Cerebellar cortex (tissue), 1 donor: ENCODE measurements around the gene GRK5.
A peak's percentile ranks its signal among the peaks of the same experiment; 100 is the strongest.
"Not testable (repeated sequence)": the region's sequence is repeated elsewhere in the genome, so short reads cannot be mapped to it uniquely, and the experiment has no call there.

Experiments used
- DNase-seq: peaks from one replicate; pipeline ENCODE4 v3.0.0-alpha.2; 2015; ENCODE audit warnings: low spot score

The GRK5 gene

DNA sequence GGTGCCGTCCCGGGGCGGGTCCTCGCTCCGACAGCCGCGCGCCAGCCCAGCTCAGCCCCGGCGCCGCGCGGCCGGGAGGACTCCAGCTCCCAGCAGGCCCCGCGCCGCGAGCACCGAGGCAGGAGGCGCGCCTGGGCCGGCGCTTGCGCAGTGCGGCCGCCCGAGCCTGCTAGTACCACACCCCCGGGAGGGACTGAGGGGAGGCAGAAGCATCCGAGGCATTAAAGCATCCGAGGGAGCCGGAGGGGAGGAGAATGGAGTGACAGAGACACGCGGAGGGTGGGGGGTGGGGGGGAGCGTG, at the start of gene GRK5:
Gene GRK5, plus strand, starts transcription at position 206 of the 301 bp plus-strand sequence. CDS start 347 bp downstream, outside the sequence.
- DNase-seq, result peak; percentile 91

DNA sequence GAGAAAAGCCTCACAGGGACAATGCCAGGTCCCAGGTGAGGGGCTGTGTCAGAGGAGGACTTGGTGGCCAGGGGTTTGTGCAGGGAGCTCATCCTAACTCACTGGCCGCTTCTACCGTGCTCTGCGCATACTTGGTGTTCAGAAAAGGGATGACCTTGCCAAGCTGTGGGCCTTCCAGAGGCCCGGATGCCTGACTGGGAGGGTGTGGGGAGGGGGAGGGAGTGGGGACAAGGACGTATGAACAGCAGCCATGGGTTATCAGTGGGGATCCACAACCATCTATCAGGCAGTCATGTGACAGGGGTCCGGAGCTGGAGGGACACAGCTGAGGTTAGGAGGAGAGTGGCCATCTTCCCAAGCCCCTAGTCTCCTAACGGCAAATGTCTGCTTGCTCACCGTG, 48.0 kb upstream of the GRK5 start:
- no peak for DNase-seq

DNA sequence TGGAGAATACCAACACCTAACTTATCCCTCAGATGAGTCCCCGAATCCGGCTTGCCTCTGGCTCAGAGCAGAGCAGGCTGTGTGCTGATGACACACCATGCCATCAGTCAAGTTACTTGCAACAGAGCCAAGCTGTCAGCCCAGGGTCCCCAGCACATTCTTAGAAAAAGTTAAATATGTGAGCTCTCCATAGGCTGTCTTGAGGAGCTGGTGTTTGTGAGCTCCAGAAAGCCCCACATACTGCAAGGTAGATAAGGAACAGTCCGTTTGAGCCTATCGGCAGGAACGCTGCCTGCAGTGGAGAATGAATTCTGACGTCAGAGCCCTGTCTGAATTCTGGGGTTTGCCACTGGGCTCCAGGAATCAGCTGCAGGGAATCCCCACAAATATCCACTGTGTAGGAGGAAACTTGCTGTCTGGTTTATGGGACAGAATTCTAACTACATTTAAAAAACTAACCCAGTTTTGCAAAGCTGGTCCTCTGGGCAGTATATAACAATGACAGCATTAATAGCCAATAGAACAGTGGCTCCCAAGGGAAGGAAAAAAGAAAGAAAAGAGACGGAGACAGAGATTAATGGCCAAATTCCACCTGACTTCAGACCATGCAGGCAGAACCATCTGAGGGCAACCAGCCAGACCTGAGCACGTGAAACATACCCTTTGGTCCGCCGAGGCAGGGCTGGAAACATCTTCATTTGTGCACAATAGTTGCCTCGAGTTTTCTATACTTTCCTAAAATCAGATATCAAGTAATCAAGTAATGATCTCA, 45.5 kb upstream of the GRK5 start:
- DNase-seq, result no peak

DNA sequence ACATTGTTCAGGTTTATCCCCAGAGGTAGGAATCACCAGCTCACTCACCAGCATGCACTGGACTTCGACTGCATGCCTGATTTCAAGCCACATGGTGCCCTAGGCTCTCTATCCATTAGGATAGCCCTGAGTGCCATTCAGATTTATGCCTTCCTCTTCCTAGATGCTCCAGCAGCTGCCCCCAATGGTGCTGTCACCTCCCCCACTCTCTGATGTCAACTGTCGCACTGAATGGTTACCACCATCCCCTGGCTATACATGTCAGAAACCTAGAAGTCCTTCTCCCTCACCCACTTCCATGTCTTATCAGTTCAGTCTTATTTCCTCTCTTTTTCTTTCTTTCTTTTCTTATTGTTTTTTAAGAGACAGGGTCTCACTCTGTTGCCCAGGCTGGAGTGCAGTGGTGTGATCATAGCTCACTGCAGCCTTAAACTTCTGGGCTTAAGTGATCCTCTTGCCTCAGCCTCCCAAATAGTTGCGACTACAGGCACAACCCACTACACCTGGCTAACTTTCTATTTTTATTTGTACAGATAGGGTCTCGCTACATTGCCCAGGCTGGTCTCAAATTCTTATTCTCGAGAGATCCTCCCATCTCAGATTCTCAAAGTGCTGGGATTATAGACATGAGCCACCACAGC, 44.8 kb upstream of the GRK5 start:
- DNase-seq, result no peak

DNA sequence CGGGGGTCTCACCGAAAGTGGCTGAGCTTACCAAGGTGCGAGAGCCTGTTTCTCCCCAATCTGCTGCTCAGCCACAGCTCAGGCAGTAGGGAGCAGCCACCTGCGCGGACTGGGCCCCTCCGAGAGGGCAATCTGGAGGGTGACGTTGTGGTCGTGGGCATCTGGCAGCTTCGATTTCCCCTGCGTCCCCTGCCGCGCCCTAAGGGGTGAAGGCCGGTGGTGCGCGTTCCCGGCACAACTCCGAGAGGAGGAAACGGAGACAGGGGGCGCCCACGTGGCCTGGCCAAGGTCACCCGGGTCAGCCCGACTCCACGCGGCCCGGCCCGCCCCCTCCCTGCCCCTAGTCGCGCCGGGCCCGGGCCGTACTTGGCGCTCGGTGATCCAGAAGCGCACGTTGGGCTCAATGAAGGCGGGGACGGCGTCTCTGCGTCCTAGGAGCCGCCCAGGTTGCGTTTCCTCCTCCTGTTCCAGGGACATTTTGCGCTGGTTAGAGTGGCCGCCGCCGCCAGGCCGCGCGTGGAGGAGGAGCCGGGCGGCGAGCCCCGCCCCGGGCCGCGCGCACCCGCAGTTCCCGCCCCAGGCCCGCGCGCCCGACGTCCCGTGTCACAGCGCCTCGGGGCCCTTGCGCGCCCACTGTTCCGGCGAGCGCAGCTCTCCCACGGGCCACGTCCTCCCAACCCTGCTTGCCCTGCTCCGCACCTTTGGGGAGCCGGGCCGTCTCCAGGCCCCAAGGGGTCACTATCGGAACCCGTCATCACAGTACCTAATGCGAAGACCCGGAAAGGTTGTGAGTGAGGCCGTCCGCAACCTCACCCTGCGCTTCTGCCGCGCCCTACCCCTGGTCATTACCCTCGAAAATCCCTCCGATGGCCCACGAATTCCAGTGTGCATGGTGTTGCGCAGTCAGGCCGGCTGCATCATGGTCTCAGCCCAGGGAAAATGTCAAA, 41.9 kb upstream of the GRK5 start, which contains the start of gene SFXN4:
Gene SFXN4, minus strand, starts transcription at position 544 of the 947 bp plus-strand sequence. Its CDS starts 67 bp downstream, at position 477.
- peak; percentile 71 for DNase-seq

DNA sequence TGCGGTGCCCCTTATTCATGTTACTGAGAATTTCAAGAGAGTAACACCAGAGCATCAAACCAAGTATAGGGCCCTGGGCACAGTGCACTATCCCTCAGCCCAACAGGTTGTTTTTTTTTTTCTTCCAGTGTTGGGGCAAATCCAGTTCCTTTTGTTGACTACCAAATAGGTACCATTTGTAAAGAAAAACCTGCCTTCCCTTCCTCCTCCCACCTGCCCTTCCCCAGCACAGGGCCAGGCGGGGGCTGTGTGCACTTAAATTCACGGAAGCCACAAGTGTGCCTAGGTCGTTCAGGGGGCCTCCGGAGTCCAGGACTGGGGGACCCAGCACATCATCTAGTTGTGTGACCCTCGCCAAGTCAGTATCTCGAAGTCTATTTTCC, 41.3 kb upstream of the GRK5 start:
- DNase-seq, result no peak

DNA sequence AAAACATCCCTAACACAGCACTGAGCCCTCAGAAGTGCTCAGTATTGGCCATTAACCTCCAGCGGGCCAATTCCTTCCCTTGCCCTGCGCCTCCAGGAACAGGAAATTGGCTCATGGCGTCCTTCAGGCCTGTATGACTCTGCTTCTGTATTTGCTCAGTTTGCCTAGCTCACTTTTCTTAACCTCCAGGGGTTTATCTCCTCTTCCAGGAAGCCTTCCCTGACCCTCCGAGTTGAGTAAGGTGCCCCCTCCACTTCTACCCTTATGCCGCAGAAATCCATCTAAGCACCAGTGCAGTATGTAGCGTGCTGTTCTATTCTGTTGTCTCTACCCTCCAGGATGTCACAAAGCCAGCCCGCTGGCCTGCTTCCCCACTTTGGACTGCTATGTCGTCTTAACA, 40.8 kb upstream of the GRK5 start:
- DNase-seq, result peak; percentile 16

DNA sequence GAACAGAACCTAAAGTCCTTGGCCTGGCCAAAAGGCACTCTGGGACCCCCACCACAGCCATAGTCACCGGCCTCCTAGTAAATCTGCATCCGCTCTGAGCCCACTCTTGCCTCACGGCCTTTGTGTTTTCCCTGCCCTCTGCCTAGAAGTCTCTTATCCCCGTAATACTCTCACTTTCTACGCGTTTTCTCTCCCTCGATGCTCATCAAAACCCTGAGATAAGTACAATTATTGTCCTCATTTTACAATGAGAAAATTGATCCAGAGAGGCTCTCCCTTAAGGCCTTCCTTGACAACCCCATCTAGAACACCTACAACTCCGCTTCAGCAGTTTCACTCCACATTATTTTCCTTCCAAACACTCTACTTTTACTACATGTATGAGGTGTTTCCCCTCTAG, 40.3 kb upstream of the GRK5 start:
- no peak for DNase-seq

DNA sequence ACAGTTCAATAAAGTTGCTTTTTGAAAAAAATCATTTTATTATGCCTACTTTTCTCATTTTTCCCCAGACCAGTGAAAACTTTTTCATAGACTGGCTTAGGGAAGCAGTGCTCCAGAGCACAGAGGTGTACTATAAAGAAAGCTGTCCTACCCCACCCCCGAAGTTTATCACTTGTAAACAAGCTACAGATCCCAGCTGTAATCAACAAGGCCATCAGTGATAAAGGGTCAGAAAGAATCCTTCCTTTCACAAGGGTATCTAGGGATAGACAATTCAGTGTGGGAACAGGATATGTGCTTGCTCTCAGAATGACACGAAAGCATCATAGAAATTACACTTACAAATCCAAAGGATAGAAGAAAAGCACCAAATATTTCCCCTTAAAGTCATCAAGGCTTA, 33.3 kb upstream of the GRK5 start:
- DNase-seq, result no peak

DNA sequence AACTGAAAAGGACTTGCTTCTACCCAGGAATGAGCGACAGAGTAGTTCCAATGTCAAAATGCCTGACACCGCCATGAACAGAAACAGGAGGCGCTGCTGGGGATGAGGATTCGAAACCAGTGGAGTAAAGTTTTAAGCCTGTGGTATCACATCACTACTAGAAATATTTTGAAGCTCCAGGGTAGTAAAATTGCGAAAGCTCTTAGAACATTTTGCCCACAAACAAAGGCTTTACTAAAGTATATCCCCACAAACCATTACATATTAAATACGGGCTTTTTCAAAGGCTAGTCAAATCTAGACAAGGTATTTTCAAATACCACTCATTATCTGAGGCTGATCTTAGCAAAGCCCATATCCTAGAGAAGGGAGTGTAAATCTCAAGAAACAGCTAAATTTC, 31.2 kb upstream of the GRK5 start:
- no peak for DNase-seq

DNA sequence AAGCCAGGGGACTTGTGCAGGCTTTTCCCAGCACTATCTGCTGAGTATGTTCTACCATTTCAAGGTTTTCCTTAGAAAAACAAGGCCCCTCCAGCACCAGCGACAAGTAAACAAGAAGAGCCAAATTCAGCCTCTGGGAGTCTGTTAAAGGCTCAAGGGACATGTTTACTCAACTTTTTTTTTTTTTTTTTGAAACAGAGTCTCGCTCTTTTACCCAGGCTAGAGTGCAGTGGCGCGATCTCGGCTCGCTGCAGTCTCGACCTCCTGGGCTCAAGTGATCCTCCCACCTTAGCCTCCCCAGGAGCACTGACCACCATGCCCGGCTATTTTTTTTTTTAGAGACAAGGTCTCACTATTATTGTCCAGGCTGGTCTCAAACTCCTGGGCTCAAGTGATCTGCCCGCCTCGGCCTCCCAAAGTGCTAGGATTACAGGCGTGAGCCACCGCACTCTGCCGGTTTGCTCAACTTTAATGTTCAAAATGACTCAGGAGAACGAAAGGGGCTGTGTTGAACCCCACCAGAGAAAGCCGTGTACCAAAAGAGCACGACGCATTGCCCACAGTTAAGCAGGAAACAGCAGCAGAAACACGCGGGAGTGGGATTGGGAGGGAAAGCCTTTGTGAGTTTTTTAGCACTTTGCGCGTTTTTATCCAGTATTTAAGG, 29.5 kb upstream of the GRK5 start:
- no peak for DNase-seq

DNA sequence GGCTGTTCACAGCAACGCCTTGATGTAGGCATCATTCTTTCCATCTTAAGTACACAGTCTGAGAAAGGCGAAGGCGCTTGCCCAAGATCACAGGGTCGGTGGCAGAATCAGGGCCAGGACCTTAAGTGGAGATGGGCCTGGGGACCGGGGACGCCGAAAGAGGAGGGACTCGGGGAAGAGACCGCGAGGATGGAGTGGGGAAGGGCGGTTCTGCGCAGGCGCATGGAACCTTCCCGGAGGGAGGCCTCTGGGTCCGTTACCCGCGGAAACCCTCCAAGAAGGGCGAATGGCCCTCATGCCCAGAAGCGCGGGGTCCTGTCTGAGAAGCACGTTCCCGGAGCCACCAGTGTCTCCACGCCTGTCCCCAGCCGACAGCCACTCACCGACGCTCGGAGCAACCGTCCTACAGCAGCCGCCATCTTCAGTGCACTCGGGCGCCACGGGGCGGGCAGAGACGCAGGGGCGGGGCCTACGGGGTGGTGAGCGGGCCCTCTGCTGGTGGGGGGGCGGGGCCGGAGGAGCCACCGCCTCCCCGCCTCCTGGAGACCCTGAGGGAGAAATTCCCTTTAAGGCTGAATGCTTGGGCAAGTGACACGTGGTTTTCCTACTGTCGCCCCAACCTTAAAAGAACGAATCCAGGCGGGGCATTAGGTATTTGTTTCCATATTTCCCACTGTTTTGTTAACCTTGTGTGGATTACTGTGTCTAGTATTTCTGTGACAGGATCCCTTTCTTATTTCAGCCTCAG, 28.8 kb upstream of the GRK5 start, which contains the start of gene PRDX3:
Gene PRDX3, minus strand, starts transcription at position 441 of the 748 bp plus-strand sequence. Its CDS starts 22 bp downstream, at position 419.
- peak; percentile 93 for DNase-seq

DNA sequence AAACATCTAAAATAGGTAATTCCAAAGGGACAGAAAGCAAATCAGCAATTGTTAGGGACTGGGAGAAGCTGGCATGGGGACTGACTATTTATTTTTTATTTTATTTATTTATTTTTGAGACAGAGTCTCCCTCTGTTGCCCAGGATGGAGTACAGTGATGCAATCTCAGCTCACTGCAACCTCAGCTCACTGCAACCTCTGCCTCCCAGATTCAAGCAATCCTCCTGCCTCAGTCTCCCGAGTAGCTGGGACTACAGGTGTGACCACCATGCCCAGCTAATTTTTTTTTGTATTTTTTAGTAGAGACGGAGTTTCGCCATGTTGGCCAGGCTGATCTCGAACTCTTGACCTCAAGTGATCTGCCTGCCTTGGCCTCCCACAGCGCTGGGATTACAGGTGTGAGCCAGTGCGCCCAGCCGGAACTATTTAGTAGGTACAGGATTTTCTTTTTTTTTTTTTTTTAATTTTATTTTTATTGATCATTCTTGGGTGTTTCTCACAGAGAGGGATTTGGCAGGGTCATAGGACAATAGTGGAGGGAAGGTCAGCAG, 26.4 kb upstream of the GRK5 start:
- not testable (repeated sequence) for DNase-seq

DNA sequence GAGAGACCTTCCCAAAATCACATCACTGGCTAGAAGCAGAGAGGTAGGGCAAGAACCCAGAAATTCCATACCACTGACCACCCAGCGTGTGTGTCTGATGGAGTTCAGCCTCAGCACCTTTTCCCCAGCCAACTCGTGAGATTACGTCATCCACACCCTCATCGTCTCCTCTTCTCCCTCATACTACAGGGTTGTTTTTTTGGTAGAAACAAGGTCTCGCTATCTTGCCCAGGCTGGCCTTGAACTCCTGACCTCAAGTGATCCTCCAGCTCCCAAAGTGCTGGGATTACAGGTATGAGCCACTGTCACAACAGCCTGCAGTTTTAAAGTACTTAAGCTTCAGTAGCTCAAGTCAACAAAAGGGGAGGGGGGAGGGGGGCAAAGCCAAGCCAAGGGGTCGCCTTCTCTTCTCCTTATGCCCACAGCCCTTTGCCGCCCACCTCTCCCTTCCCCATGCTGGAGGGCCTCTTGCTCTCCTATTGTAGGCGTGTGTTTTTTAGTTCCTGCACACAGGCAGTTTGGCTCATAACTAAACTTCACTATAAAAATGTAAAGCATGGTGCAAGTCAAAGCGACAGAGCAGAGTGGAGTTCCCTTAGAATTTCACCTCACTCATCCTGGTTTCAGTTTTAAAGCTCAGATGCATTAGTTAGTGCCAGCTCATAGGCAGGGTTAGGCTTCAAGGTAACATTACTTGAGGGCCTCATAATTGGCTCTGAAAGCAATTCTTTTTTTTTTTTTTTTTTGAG, 23.5 kb upstream of the GRK5 start:
- DNase-seq, result no peak

DNA sequence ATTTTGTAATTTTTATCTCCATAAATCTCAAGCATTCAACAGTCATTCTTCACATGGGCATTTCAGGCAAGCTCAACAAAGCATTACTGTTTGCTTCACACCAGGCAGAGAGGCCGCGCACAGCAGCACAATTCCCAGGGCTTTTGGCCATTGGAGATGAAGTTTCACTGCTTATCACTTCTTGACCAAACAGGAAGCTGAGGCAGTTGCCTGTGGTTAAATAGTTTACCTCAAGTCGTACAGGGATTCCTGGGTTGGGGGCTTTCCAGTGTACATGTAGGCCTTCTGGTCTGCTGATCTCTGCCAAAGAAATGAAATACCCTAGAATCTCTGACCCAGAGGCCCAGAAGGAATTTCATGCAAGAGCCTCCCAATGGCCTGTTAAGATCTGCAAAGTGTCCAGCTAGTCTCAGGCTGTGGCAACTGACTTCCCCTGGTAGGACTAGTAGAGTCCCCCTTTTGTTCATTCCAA, 17.5 kb upstream of the GRK5 start:
- no peak for DNase-seq

DNA sequence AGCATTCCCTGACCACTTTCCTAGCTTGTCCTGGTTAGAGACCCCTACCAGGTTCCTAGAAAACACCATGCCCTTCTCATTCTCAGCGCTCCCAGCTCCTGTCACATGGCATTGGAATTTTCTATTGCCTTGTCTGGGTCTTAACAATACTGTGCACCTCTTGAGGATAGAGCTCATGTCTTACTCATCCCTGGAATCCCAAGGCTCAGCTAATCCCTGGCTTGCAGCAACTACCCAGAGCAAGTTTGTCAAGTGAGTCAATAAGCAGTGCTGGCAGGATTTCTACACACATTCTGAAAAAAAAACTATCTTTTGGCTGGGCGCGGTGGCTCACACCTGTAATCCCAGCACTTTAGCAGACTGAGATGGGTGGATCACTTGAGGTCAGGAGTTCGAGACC, 17.0 kb upstream of the GRK5 start:
- no peak for DNase-seq

DNA sequence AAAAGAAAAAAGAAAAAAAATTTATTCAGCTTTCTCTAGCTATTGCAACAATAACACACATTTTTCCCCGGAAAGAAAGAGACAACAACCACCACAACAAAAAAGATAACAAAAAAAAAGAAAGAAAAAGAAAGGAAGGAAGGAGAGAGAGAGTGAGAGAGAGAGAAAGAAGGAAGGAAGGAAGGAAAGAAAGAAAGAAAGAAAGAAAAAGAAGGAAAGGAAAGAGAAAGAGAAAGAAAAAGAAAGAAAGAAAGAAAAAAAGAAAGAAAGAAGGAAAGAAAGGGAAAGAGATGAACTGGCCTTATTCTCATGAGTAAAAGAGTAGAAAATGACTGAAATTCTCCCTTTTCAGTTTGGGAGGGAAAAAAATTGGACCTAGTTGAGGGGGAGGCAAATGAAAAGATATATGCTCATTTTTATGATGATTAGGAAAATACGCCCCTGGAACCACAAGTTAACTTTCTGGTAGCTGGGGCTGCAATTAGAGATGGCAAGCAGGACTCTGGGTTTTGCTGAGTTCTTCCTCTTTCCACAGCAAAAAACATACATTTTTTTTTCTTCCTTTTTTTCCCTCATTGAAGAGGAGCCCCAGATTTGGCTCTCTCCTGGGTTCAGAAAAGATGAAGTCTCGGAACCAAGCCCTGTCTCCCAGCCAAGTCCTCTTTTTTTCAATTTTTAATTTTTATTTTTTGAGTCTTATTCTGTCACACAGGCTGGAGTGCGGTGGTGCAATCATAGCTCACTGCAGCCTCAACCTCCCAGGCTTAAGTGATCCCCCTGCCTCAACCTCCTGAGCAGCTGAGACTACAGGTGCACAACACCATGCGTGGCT, 16.2 kb upstream of the GRK5 start:
- no peak for DNase-seq

DNA sequence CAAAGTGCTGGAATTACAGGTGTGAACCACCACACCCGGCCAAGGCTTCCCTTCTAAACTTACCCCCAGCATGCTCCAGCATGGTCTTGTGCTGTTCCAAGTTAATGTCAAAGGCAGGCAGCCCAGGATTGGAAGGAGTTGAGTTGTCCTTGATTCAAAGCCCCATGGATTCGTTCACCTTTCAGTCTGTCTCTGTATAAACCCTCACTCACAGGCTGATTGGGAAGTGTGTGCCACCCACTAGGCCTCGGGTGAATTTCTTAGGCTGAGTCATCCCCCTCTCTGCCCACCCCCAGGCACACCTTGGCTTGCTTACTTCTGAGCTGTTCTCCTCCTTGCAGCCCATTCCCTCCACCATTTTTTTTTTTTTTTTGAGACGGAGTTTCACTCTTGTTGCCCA, 15.5 kb upstream of the GRK5 start:
- DNase-seq, result no peak

DNA sequence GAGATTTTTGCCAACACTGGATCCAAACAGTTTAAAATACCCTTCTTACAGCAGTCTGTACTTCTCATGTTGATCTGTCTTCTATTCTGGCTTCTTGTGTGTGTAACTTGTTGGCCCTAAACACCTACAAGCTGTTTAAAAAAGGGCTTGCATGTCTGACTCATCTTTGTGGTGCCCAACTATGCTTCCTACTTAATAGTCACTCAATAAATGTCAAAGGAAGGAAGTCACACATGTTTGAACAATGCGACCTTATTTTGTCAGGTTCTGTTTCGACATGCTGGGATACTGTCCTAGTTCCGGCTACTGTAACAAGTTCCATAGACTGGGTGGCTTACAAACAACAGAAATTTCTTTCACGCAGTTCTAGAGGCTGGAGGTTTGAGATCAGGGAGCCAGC, 9.4 kb upstream of the GRK5 start:
- no peak for DNase-seq
